RWPE2 (cell line): ENCODE data around the gene MAP2K1.

Source experiments
- ATAC-seq: fragments of 200-7000 bp; cut with Tn5 transposase; 3 replicates; pipeline ENCODE4 v1.9.1; 2021; ENCODE audit warnings: low read depth
- DNase-seq: peaks from one replicate; pipeline ENCODE4 v3.0.0-alpha.2; 2020; ENCODE audit warnings: low spot score
- H3K27ac ChIP-seq: fragments of 450-650 bp; 2 replicates; pipeline ENCODE4 v1.5.1; 2017; ENCODE audit warnings: mild to moderate bottlenecking; ENCODE audit not compliant: poor library complexity, severe bottlenecking
- H3K27me3 ChIP-seq: fragments of 250-450 bp; sonication (Bioruptor Pico); 2 replicates; pipeline ENCODE4 v1.5.1; 2021; ENCODE audit warnings: mild to moderate bottlenecking, moderate library complexity; ENCODE audit not compliant: insufficient read depth, poor library complexity, severe bottlenecking
- H3K36me3 ChIP-seq: fragments of 250-450 bp; sonication (Bioruptor Pico); 2 replicates; pipeline ENCODE4 v1.5.1; 2020; ENCODE audit warnings: low read depth, mild to moderate bottlenecking, moderate library complexity
- H3K4me1 ChIP-seq: fragments of 250-450 bp; sonication (Bioruptor Pico); 2 replicates; pipeline ENCODE4 v1.5.1; 2021; ENCODE audit warnings: mild to moderate bottlenecking, moderate library complexity; ENCODE audit not compliant: insufficient read depth, poor library complexity, severe bottlenecking
- H3K4me3 ChIP-seq: fragments of 250-450 bp; sonication (Bioruptor Pico); 2 replicates; pipeline ENCODE4 v1.5.1; 2021; ENCODE audit warnings: mild to moderate bottlenecking, moderate library complexity; ENCODE audit not compliant: severe bottlenecking
- H3K9me3 ChIP-seq: fragments of 250-450 bp; sonication (Bioruptor Pico); 2 replicates; pipeline ENCODE4 v1.5.1; 2021; ENCODE audit warnings: mild to moderate bottlenecking, moderate library complexity; ENCODE audit not compliant: severe bottlenecking
- CTCF ChIP-seq: fragments of 450-650 bp; IDR thresholded peaks from one replicate; pipeline ENCODE4 v1.5.1; 2017; ENCODE audit warnings: mild to moderate bottlenecking, moderate library complexity; ENCODE audit not compliant: poor library complexity, severe bottlenecking

The MAP2K1 gene

DNA sequence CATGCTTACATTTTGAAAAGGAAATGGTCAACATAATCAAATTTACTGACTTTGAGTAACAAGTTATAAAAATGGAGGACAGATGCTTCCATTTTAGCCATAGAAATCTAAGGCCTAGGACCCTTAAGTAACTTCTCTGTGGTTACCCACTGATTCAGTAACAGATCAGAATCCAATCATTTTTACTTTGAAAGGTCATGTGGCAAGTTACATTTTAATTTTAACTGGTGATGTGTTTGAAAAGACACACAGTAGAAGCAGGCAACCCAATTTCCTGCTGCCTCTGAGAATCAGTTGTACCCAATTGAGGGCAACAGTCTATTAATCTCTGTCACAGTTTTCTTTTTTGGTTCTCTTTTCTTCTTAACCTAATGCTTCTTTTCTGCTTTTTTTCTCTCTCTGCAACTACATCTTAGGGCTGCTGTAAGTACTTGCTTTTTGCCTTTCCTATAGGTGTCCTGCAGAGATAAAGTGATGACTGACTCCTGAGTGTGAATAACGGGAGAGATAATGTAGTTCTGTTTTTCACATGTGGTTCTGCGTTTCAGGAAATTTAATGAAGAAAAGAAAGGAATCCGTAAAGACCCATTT, 121.7 kb downstream of the MAP2K1 start:
- Histone ChIP-seq H3K27me3 (no peaks in the 10 kb centered on the region), H3K27ac (no peak overlapping the region), H3K9me3 (no peaks in the 10 kb centered on the region), H3K4me1 (peaks cover 4% of the 10 kb centered on the region), H3K4me3 (no peak overlapping the region), H3K36me3 (peaks cover 59% of the 10 kb centered on the region)
- ATAC-seq (no peak), DNase-seq (no peak)
- no peak for TF ChIP-seq CTCF

DNA sequence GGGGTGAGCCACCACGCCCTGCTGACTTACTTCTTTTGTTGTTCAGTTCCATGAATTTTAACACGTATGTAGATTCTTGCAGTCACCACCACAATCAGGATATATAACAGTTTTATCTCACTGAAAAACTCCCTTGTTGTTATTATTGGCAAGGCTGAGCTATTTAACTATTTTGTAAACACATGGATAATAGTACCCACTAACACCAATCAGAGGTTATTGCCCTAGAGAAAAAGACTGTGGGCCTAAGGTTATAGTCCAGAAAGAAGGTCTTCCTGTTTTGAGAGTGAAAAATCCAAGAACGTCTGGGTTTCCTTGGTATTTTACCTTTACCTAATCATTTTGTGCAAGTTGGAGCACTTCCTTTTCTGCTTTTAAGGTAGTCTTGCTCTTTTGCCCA, 127.9 kb downstream of the MAP2K1 start:
- Histone ChIP-seq H3K27me3 (no peaks in the 10 kb centered on the region), H3K36me3 (peaks cover 87% of the 10 kb centered on the region), H3K9me3 (no peaks in the 10 kb centered on the region), H3K27ac (no peak overlapping the region), H3K4me1 (no peaks in the 10 kb centered on the region), H3K4me3 (no peak overlapping the region)
- no peak for DNase-seq
- TF ChIP-seq CTCF: no peak
- no peak for ATAC-seq

- ATAC-seq (peak; percentile 40; the same call in 2 of the 3 replicates), DNase-seq (no peak)
- no peak for TF ChIP-seq CTCF
- Histone ChIP-seq H3K9me3 (no peaks in the 10 kb centered on the region), H3K36me3 (peaks cover 93% of the 10 kb centered on the region), H3K4me3 (no peak overlapping the region), H3K27me3 (no peaks in the 10 kb centered on the region), H3K4me1 (no peaks in the 10 kb centered on the region), H3K27ac (peak overlapping the region; percentile 11)
These were observed 129.2 kb downstream of the MAP2K1 start for GRCh38 chr15:66515901-66516322.

- H3K27me3 ChIP-seq: no peaks in the 10 kb centered on the region
- no peak overlapping the region for H3K4me3 ChIP-seq
- H3K36me3 ChIP-seq: peaks cover 95% of the 10 kb centered on the region
- no peaks in the 10 kb centered on the region for H3K9me3 ChIP-seq
- no peak overlapping the region for H3K27ac ChIP-seq
- no peak for DNase-seq
- no peak for ATAC-seq
- TF ChIP-seq CTCF: no peak
- no peaks in the 10 kb centered on the region for H3K4me1 ChIP-seq
These were observed 137.2 kb downstream of the MAP2K1 start for GRCh38 chr15:66523926-66524325.

GRCh38 chr15:66524838-66525237, 138.1 kb downstream of the MAP2K1 start:
- Histone ChIP-seq H3K4me1 (no peaks in the 10 kb centered on the region), H3K4me3 (no peak overlapping the region), H3K9me3 (no peaks in the 10 kb centered on the region), H3K27ac (no peak overlapping the region), H3K36me3 (peaks cover 95% of the 10 kb centered on the region), H3K27me3 (no peaks in the 10 kb centered on the region)
- no peak for DNase-seq
- TF ChIP-seq CTCF: no peak
- ATAC-seq: no peak
